Kidney (tissue), 14 donors: ENCODE data around the gene CST3. TPM values are rescaled to one million over a fixed set of nuclear protein-coding genes. Genes with fewer than 3 reads are reported as not detected.

Experiments
- DNase-seq, 5 donors: peaks; one replicate each; pipeline ENCODE4 v3.0.0-alpha.2; 2013 to 2020
- FAIRE-seq: peaks from 2 replicates; lab custom pipeline; 2012; peaks lifted over from hg19 to GRCh38; lab: Jason Lieb, UNC
- H3K27ac ChIP-seq, 2 donors: one replicate each; pipeline ENCODE4 v1.7.0; 2013; ENCODE audit warnings: low read depth in 2 of 2, low read length in 2 of 2, inconsistent platforms in 1 of 2
- H3K27me3 ChIP-seq: one replicate; pipeline ENCODE4 v1.7.1; 2013; ENCODE audit warnings: low read length, inconsistent platforms; ENCODE audit not compliant: control insufficient read depth, insufficient read depth
- H3K36me3 ChIP-seq, 3 donors: one replicate each; pipeline versions ENCODE4 v1.7.0 to v1.7.1; 2013; ENCODE audit warnings: low read length in 3 of 3, control low read depth in 1 of 3, inconsistent platforms in 1 of 3; ENCODE audit not compliant: insufficient read depth in 3 of 3, control insufficient read depth in 2 of 3
- H3K4me1 ChIP-seq, 3 donors: one replicate each; pipeline versions ENCODE4 v1.7.0 to v1.7.1; 2013; ENCODE audit warnings: low read length in 3 of 3, inconsistent platforms in 1 of 3, low read depth in 1 of 3; ENCODE audit not compliant: control insufficient read depth in 2 of 3, insufficient read depth in 2 of 3
- H3K4me3 ChIP-seq, 3 donors: one replicate each; pipeline versions ENCODE4 v1.7.0 to v1.8.1; 2013; ENCODE audit warnings: low read length in 3 of 3, control low read depth in 1 of 3, inconsistent platforms in 1 of 3
- H3K9ac ChIP-seq, 3 donors: one replicate each; pipeline versions ENCODE4 v1.7.0 to v1.7.1; 2013; ENCODE audit warnings: low read length in 3 of 3, control low read depth in 1 of 3, inconsistent platforms in 1 of 3
- H3K9me3 ChIP-seq, 3 donors: one replicate each; pipeline versions ENCODE4 v1.7.0 to v1.7.1; 2013; ENCODE audit warnings: low read length in 3 of 3, control low read depth in 1 of 3, inconsistent platforms in 1 of 3; ENCODE audit not compliant: control insufficient read depth in 2 of 3, insufficient read depth in 1 of 3
- intact Hi-C: fragments of 100-400 bp; cut with DNase I; formaldehyde crosslinking; loops from one replicate; pipeline ENCODE4 v1.11.1; 2022
- polyA plus RNA-seq: library from polyadenylated mRNA; stranded (reverse); fragments of 350-450 nt; fragmentation: Illumina TruSeq; extraction: RNeasy Lipid Tissue Mini Kit (QIAGEN cat#74804); gene quantifications from one replicate; pipeline ENCODE4 v1.2.3, GENCODE V29; 2014; ENCODE audit warnings: low read depth, low replicate concordance; ENCODE audit not compliant: insufficient read depth
- total RNA-seq: library from RNA; stranded (reverse); fragmentation: NEBNext Ultra II Directional; extraction: Animal tissue kit (Norgen Biotek cat#: 25700); gene quantifications from one replicate; pipeline ENCODE4 v1.2.1, GENCODE V29; 2021
- TF ChIP-seq, protein P1 (sequence below): IDR thresholded peaks from 3 replicates; pipeline ENCODE4 v1.5.1; 2012; ENCODE audit warnings: mild to moderate bottlenecking, moderate library complexity, borderline replicate concordance; ENCODE audit not compliant: insufficient read depth; ENCODE audit errors: extremely low read depth
- donor health status: control.
- donor health status: control.
- donor health status: control.
- donor health status: control.
- donor health status: control.
- donor health status: DM: yes; HTN: yes; CAD: no.
- donor health status: Normal renal cell carcinoma (clear cell type).

CST3 gene
- total and polyA plus RNA-seq, 2 donors from 2014 or later, result 852 to 942 TPM

GRCh38 chr20:23646106-23646873 is 8.5 kb upstream of the CST3 start:
- intact Hi-C loops, result no loop called here
- Histone ChIP-seq H3K9me3 (no peaks in the 10 kb centered on the region), H3K9ac (no peak overlapping the region), H3K4me1 (no peaks in the 10 kb centered on the region), H3K4me3 (no peak overlapping the region), H3K27me3 (no peaks in the 10 kb centered on the region), H3K36me3 (no peaks in the 10 kb centered on the region), H3K27ac (no peak overlapping the region)
- TF ChIP-seq, protein P1, sequence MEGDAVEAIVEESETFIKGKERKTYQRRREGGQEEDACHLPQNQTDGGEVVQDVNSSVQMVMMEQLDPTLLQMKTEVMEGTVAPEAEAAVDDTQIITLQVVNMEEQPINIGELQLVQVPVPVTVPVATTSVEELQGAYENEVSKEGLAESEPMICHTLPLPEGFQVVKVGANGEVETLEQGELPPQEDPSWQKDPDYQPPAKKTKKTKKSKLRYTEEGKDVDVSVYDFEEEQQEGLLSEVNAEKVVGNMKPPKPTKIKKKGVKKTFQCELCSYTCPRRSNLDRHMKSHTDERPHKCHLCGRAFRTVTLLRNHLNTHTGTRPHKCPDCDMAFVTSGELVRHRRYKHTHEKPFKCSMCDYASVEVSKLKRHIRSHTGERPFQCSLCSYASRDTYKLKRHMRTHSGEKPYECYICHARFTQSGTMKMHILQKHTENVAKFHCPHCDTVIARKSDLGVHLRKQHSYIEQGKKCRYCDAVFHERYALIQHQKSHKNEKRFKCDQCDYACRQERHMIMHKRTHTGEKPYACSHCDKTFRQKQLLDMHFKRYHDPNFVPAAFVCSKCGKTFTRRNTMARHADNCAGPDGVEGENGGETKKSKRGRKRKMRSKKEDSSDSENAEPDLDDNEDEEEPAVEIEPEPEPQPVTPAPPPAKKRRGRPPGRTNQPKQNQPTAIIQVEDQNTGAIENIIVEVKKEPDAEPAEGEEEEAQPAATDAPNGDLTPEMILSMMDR, result no peak
- FAIRE-seq, result no peak
- no peak for DNase-seq

GRCh38 chr20:23645575-23645974 is 7.8 kb upstream of the CST3 start:
- intact Hi-C loops, result no loop called here
- DNase-seq, result no peak
- FAIRE-seq, result no peak

GRCh38 chr20:23644164-23644563 is 6.4 kb upstream of the CST3 start:
- no peak for DNase-seq
- H3K4me3 ChIP-seq, result no peak overlapping the region
- TF ChIP-seq, protein P1, result no peak
- no peaks in the 10 kb centered on the region for H3K4me1 ChIP-seq
- H3K9me3 ChIP-seq, result no peaks in the 10 kb centered on the region
- no peaks in the 10 kb centered on the region for H3K36me3 ChIP-seq
- H3K27me3 ChIP-seq, result no peaks in the 10 kb centered on the region
- H3K27ac ChIP-seq, result no peak overlapping the region
- FAIRE-seq, result no peak
- intact Hi-C loops, result no loop called here
- no peak overlapping the region for H3K9ac ChIP-seq

More at GRCh38 chr20:23645575-23645974, 7.8 kb upstream of the CST3 start:
- H3K27ac ChIP-seq, result no peak overlapping the region
- no peak overlapping the region for H3K4me3 ChIP-seq
- no peak overlapping the region for H3K9ac ChIP-seq
- no peaks in the 10 kb centered on the region for H3K27me3 ChIP-seq
- no peaks in the 10 kb centered on the region for H3K4me1 ChIP-seq
- no peaks in the 10 kb centered on the region for H3K36me3 ChIP-seq
- TF ChIP-seq, protein P1, result no peak
- no peaks in the 10 kb centered on the region for H3K9me3 ChIP-seq
